ENCODE data around the gene KIF19.

DNA sequence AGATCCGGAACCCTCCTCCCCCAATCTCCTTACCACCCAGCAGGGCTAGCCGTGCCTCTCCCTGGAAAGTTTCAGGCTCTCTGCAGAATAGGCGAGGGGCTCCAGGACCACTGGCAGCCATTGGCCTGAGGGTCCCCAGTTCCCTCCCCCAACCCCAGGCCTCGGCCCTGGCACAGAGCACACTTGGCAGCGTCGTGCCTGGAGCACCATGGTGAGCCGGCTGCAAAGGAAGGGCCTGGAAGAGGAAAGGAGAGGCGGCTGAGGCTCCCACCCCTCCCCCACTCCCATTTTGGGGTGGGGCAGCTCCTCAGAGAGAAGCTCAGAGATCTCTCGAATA is 36.0 kb downstream of the KIF19 start:
- TF ChIP-seq, protein P1, sequence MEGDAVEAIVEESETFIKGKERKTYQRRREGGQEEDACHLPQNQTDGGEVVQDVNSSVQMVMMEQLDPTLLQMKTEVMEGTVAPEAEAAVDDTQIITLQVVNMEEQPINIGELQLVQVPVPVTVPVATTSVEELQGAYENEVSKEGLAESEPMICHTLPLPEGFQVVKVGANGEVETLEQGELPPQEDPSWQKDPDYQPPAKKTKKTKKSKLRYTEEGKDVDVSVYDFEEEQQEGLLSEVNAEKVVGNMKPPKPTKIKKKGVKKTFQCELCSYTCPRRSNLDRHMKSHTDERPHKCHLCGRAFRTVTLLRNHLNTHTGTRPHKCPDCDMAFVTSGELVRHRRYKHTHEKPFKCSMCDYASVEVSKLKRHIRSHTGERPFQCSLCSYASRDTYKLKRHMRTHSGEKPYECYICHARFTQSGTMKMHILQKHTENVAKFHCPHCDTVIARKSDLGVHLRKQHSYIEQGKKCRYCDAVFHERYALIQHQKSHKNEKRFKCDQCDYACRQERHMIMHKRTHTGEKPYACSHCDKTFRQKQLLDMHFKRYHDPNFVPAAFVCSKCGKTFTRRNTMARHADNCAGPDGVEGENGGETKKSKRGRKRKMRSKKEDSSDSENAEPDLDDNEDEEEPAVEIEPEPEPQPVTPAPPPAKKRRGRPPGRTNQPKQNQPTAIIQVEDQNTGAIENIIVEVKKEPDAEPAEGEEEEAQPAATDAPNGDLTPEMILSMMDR (IDR thresholded peaks at IDR 0.05), result no peak
- TF ChIP-seq POLR2A (IDR thresholded peaks at IDR 0.05) (no peak), POLR2AphosphoS5 (IDR thresholded peaks at IDR 0.05) (no peak)

All from breast epithelium (tissue), 3 donors.